ENCODE measurements around the gene DDIAS.
"Not testable (repeated sequence)": the region's sequence is repeated elsewhere in the genome, so short reads cannot be mapped to it uniquely, and the experiment has no call there.

The DDIAS gene

GRCh38 chr11:82909015-82909640 lies 7.6 kb downstream of the DDIAS start:
- no peak for TF ChIP-seq CTCF (IDR thresholded peaks at IDR 0.05; ENCODE audit: control insufficient read depth, insufficient read depth, low read depth, low read length, missing control alignments)
- DNase-seq (ENCODE audit: low read depth): no peak
- H3K4me3 ChIP-seq (ENCODE audit: control insufficient read depth, low read depth, low read length): no peak overlapping the region

DNA sequence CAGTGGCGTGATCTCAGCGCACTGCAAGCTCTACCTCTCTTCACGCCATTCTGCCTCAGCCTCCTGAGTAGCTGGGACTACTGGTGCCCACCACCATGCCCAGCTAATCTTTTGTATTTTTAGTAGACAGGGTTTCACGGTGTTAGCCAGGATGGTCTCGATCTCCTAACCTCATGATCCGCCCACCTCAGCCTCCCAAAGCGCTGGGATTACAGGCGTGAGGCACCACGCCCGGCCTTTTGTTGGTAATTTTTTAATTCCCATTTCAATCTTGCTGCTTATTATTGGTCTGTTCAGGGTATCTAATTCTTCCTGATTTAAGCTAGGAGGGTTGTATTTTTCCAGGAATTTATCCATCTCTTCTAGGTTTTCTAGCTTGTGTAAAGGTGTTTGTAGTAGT lies 18.2 kb downstream of the DDIAS start:
- DNase-seq (ENCODE audit: low read depth); H3K4me3 ChIP-seq (ENCODE audit: control insufficient read depth, low read depth, low read length): not testable (repeated sequence)

GRCh38 chr11:82920227-82920626 lies 18.7 kb downstream of the DDIAS start:
- DNase-seq (ENCODE audit: low read depth); H3K4me3 ChIP-seq (ENCODE audit: control insufficient read depth, low read depth, low read length): not testable (repeated sequence)

- not testable (repeated sequence) for H3K4me3 ChIP-seq (ENCODE audit: control insufficient read depth, low read depth, low read length); DNase-seq (ENCODE audit: low read depth)
These were observed 21.0 kb downstream of the DDIAS start for GRCh38 chr11:82922396-82923173.

DNA sequence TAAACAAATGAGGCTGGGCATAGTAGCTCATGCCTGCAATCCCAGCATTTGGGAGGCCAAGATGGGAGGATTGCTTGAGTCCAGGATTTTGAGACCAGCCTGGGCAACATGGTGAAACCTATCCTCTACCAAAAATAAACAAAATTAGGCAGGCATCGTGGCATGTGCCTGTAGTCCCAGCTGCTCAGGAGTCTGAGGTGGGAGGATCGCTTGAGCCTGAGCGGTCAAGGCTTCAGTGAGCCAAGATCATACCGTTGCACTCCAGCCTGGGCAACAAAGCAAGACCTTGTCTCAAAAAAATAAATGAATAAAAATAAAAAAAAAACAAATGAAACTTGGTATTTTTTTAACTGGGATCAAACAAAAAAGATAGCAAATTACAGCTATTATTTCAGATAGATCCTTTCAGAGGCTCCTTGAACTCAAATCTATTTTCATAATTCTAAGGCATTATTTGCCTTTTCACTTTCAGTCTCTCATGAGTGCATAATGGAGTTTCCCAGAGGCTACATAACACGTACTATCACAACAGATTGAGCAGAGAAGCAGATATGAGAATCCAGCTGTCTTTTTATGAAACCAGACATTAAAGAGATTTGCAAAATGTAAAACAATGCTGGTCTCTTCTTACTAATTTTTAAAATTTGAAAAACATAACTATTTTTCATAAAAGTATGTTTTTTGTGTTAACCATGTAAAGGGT lies 23.1 kb downstream of the DDIAS start:
- TF ChIP-seq CTCF (IDR thresholded peaks at IDR 0.05; ENCODE audit: control insufficient read depth, insufficient read depth, low read depth, low read length, missing control alignments): no peak
- H3K4me3 ChIP-seq (ENCODE audit: control insufficient read depth, low read depth, low read length): no peak overlapping the region
- no peak for DNase-seq (ENCODE audit: low read depth)

DNA sequence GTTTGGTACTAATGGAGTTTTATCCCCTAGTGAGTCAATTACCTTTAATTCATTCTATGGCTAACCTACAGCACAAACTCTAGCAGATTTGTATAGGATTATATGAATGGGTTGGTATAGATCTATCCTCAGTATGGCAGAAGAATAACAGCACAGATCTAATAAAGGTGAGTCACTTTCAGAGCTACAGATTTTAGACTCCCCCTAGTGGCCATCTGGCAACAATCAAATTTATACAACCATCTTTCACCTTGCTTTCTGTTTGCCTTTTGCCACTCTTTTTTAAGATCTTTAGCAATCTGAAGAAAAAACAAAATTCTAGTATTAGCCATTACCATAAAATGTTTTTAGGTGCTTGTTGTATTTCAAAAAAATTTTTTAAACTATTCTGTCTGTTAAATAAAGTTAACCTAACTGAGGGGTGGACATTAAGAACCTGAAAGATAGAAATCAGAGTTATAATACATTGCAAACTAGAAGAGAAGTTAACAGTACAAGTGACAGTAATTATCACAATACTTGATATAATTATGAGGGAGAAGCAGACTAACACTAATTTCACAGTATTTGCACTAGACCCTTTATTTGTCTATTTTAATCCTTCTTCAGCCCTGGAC lies 25.8 kb downstream of the DDIAS start:
- no peak overlapping the region for H3K4me3 ChIP-seq (ENCODE audit: control insufficient read depth, low read depth, low read length)
- peak; percentile 69 for TF ChIP-seq CTCF (IDR thresholded peaks at IDR 0.05; ENCODE audit: control insufficient read depth, insufficient read depth, low read depth, low read length, missing control alignments)
- DNase-seq (ENCODE audit: low read depth): peak; percentile 18

DNA sequence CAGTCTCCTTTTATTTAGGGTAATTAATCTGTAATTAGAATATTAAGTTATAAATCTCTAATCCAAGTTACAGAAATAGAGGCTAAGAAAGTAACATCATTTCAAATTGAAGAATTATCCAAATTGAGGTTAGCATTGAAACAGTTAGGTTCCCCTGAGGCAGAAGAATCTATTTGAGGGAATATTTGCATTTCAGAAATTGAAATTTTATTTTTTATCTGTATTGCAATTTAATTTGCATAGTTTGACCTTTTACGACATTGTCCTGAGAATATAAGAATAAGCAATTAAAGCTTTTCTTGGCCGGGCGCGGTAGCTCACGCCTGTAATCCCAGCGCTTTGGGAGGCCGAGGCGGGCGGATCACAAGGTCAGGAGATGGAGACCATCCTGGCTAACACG lies 27.6 kb downstream of the DDIAS start:
- TF ChIP-seq CTCF (IDR thresholded peaks at IDR 0.05; ENCODE audit: control insufficient read depth, insufficient read depth, low read depth, low read length, missing control alignments): no peak
- no peak overlapping the region for H3K4me3 ChIP-seq (ENCODE audit: control insufficient read depth, low read depth, low read length)

DNA sequence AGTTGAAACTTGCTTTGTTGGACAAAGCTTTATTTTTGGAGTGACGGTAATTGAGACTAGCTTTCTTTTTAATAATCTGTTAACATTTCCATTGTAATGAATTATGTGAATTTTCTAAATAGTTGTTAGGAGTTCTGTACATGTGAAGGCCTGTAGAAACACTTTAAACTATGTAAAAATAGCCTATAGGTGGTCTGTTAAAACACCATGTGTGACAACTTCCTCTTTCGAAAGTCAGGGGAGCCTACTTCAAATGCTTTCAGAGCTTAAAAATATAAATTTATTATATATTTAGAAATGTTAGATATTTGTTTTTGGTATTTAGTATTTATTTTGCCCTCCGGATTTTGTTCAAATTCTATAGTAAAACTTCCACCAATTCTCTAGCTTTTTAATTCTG lies 28.7 kb downstream of the DDIAS start:
- no peak overlapping the region for H3K4me3 ChIP-seq (ENCODE audit: control insufficient read depth, low read depth, low read length)
- DNase-seq (ENCODE audit: low read depth): no peak
- TF ChIP-seq CTCF (IDR thresholded peaks at IDR 0.05; ENCODE audit: control insufficient read depth, insufficient read depth, low read depth, low read length, missing control alignments): no peak

More for the DNA sequence above, 27.6 kb downstream of the DDIAS start:
- no peak for DNase-seq (ENCODE audit: low read depth)
